GM21529 (cell line): ENCODE data around the gene IL34.
"Not testable (repeated sequence)": the region's sequence is repeated elsewhere in the genome, so short reads cannot be mapped to it uniquely, and the experiment has no call there.

Experiments used
- ATAC-seq: cut with Tn5 transposase; IDR thresholded peaks from one replicate; pipeline ENCODE4 v1.9.1; 2021; ENCODE audit not compliant: unreplicated experiment

The IL34 gene

GRCh38 chr16:70646260-70647241 lies at the start of gene IL34:
TSS of gene IL34 (plus strand) at chr16:70646559. CDS start at chr16:70646948, 389 bp downstream.
- ATAC-seq: no peak

- no peak for ATAC-seq
These were observed 49.1 kb upstream of the IL34 start for GRCh38 chr16:70597135-70597835.

- no peak for ATAC-seq
These were observed 47.3 kb upstream of the IL34 start for GRCh38 chr16:70598937-70599503.

GRCh38 chr16:70600730-70601129 lies 45.6 kb upstream of the IL34 start:
- ATAC-seq: no peak

GRCh38 chr16:70601576-70602575 lies 44.5 kb upstream of the IL34 start:
- ATAC-seq: no peak

GRCh38 chr16:70602831-70603230 lies 43.5 kb upstream of the IL34 start:
- ATAC-seq: no peak

- ATAC-seq: no peak
These were observed 41.7 kb upstream of the IL34 start for GRCh38 chr16:70604407-70605282.

GRCh38 chr16:70605283-70605657 lies 41.1 kb upstream of the IL34 start:
- ATAC-seq: no peak

GRCh38 chr16:70608521-70608920 lies 37.8 kb upstream of the IL34 start:
- ATAC-seq: no peak

GRCh38 chr16:70610273-70611223 lies 35.8 kb upstream of the IL34 start:
- ATAC-seq: no peak

- no peak for ATAC-seq
These were observed 35.1 kb upstream of the IL34 start for GRCh38 chr16:70611224-70611598.

GRCh38 chr16:70611785-70612303 lies 34.5 kb upstream of the IL34 start:
- no peak for ATAC-seq

GRCh38 chr16:70612931-70613330 lies 33.4 kb upstream of the IL34 start:
- ATAC-seq: no peak

GRCh38 chr16:70614208-70614951 lies 32.0 kb upstream of the IL34 start:
- ATAC-seq: no peak

GRCh38 chr16:70615945-70616344 lies 30.4 kb upstream of the IL34 start:
- ATAC-seq: no peak

GRCh38 chr16:70621864-70622263 lies 24.5 kb upstream of the IL34 start:
- ATAC-seq: not testable (repeated sequence)

- no peak for ATAC-seq
These were observed 18.7 kb upstream of the IL34 start for GRCh38 chr16:70627696-70628095.
